Vagina (tissue), 2 donors: ENCODE measurements around the gene SDCCAG8.

ENCODE experiments used
- CTCF ChIP-seq, 3 experiments: fragments of 450-650 bp in 2 of 3; fragments of 200-600 bp in 1 of 3; sonication (generic) in 1 of 3; IDR thresholded peaks; one replicate each; pipeline ENCODE4 v1.5.1; 2017 to 2019; ENCODE audit warnings: antibody characterized with exemption in 3 of 3, mild to moderate bottlenecking in 2 of 3, moderate library complexity in 2 of 3
- POLR2AphosphoS5 ChIP-seq, 2 donors: sonication (generic); formaldehyde crosslinking; IDR thresholded peaks; one replicate each; pipeline ENCODE4 v1.9.0; 2017; ENCODE audit warnings: antibody characterized with exemption in 2 of 2, mild to moderate bottlenecking in 2 of 2, low read depth in 1 of 2; ENCODE audit not compliant: insufficient read depth in 1 of 2

- TF ChIP-seq CTCF (IDR thresholded peaks at IDR 0.05) (no peak), POLR2AphosphoS5 (IDR thresholded peaks at IDR 0.05; ENCODE audit: insufficient read depth in 1 of 2, low read depth in 1 of 2) (no peak)
Observed at GRCh38 chr1:243447347-243447746, 191.5 kb downstream of the SDCCAG8 start.
